GM18505 (cell line): Measurements from ENCODE around the gene FANK1.

Experiments
- ATAC-seq: cut with Tn5 transposase; IDR thresholded peaks from one replicate; pipeline ENCODE4 v1.9.1; 2021; ENCODE audit not compliant: unreplicated experiment
- POLR2A ChIP-seq: IDR thresholded peaks from 4 replicates; pipeline ENCODE4 v1.6.1; 2011; ENCODE audit warnings: borderline replicate concordance; ENCODE audit not compliant: insufficient read depth, insufficient read length; ENCODE audit errors: extremely low read depth

Gene FANK1

GRCh38 chr10:126006906-126007305 is 110.5 kb downstream of the FANK1 start:
- ATAC-seq = no peak
- TF ChIP-seq POLR2A = no peak

GRCh38 chr10:126009650-126010049 is 113.3 kb downstream of the FANK1 start:
- no peak for TF ChIP-seq POLR2A
- no peak for ATAC-seq

DNA sequence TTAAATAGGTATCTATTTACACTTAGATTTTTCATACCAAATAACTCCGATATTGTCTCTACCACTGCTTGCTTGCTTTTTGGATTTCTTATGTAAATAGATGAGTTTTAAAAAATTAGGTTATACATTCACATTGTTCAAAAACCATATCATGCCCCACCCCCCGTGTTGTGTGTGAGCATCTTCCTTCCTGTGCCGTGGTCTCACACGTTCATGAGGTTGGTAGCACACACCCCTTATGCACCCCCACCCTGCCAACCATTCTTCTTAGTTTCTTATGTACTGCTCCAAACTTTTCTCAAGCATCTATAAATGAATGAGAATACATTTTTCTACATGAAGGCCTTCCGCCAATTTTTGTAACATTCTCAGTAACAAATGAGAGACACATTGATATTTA is 115.6 kb downstream of the FANK1 start:
- TF ChIP-seq POLR2A = no peak

DNA sequence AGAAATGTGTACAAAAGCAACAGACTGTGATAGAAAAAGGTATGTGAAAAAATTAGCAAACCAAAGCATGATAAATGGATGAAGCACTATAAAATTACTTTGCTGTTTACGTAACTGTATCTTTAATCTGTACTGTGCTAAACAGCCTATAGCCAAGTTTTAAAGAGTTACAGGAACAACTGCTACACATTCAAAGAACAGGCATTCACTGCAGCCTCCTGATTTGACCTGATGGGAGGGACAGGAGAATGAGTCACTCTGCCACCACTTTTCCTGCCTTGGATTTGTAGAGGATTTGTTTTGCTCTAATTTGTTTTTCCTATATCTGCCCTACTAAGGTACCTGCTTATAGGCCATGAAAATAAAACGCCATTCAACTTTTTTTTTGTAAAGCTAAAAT is 116.1 kb downstream of the FANK1 start:
- no peak for ATAC-seq
- no peak for TF ChIP-seq POLR2A

More for the DNA sequence above, 115.6 kb downstream of the FANK1 start:
- ATAC-seq = no peak

GRCh38 chr10:126013489-126014281 is 117.3 kb downstream of the FANK1 start:
- ATAC-seq = no peak
- no peak for TF ChIP-seq POLR2A

DNA sequence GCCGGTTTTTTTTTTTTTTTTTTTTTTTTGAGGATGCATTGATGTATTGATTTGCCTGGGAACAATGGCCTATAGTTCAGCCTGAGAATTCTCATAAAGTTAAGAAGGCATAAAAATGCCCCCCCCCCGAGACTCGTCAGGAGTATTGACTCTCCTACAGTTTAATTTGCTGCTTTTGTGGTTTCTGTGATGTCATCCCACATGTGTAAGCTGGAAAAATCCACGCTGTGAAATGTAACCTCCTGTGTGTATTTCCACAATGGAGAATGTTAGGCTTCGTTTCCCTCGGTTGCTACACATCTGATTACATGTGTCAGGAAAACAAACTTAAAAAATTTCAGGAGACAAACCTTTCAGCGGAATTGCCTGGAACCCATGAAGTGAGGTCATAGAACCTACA is 117.9 kb downstream of the FANK1 start:
- ATAC-seq = no peak
- no peak for TF ChIP-seq POLR2A

- TF ChIP-seq POLR2A = no peak
- ATAC-seq = no peak
Measured at GRCh38 chr10:126015413-126015812, 119.0 kb downstream of the FANK1 start.

DNA sequence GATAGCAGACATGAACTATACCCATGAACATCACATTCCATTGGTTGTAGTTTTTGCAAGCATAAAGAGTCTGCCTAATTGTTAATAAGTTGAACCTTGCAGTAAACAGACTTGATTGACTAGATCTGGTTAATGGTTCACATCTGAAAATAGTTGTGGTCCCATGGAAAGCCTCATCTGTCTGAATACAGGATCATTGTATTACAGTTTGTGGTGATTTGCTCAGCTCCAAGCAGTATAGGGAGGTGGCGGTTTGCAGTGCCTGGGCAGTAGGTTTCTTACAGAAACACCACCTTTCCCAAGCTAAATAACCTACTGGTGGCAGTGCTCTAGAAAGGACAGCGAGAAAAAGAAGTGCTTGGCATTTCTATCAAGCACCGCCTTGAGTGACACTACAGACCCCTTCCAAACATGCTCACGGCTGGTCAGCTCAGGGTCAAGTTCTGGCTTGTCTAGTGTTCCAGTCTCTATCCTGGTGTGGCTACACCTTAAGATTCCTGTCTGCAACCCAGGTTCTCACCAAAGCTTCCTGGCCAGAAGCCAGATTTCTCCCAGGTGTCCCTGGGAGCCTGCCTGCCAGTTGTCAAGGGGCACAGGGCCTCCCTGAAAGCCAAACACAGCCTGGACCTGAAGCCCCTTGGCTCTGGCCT is 119.9 kb downstream of the FANK1 start:
- TF ChIP-seq POLR2A = no peak
- no peak for ATAC-seq

DNA sequence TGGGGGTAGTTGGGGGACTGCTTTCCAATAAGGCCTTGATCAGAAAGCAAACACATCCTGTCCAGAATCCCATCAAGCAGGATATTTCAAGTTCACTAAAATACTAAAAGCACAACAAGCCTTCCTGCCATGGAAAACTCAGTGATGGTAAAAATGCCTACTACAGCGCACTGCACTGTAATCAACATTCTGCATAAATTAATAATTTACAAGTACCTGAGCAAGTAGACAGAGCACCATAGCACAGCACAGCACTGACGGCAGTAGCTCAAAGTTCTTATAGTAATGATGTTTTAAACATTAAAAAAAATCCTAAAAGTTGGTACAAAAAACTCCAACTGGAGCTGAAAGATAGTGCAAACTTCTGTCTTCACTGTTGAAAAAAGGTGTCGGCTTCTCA is 120.5 kb downstream of the FANK1 start:
- ATAC-seq = no peak
- no peak for TF ChIP-seq POLR2A

- no peak for ATAC-seq
- no peak for TF ChIP-seq POLR2A
Measured at GRCh38 chr10:126017961-126018560, 121.7 kb downstream of the FANK1 start.

- TF ChIP-seq POLR2A = no peak
- ATAC-seq = no peak
Measured at GRCh38 chr10:126021833-126022500, 125.6 kb downstream of the FANK1 start.

DNA sequence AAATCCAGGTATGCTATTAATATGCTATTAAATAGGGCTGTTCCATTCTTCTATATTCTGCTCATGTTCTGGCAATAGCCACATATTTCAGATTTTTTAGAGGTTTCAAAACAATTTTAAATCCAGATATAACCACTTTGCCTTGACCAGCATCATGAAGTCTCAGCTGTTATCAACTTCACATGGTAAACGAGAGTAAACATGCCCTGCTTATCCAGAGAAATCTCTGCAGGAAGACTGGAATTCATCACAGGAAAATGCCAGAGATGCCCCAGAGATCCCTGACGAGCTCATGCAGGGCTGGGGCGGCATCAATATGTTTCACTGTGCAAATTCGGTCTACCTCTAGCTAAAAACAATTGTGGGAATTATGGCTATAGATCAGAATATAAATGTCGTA is 126.5 kb downstream of the FANK1 start:
- TF ChIP-seq POLR2A = no peak
- ATAC-seq = no peak

GRCh38 chr10:126027692-126028091 is 131.3 kb downstream of the FANK1 start:
- TF ChIP-seq POLR2A = no peak
- no peak for ATAC-seq
